IMR-90 (cell line): Measurements from ENCODE around the gene COIL. TPM values are rescaled to one million over a fixed set of nuclear protein-coding genes. Genes with fewer than 3 reads are reported as not detected.

Source experiments
- ATAC-seq: fragments of 200-7000 bp; cut with Tn5 transposase; 2 replicates; pipeline ENCODE4 v1.9.1; 2020; ENCODE audit warnings: low read depth, mild to moderate bottlenecking, moderate library complexity
- BruUV-seq: library from RNA; stranded (reverse); fragments of 400-500 nt; replicated peaks from 2 replicates; lab custom pipeline; 2021; lab: Mats Ljungman, UMichigan
- CTCF ChIA-PET: fragments of 300-600 bp; formaldehyde crosslinking; extraction: SDS; loops from one replicate; lab custom pipeline; 2021; ENCODE audit warnings: antibody characterized with exemption; lab: Yijun Ruan, JAX
- POLR2A ChIA-PET: fragments of 300-600 bp; sonication (Branson Sonifier 250); formaldehyde crosslinking; loops from one replicate; lab custom pipeline; 2022; ENCODE audit warnings: antibody characterized with exemption; ENCODE audit not compliant: unreplicated experiment; lab: Charles Lee
- DNase-seq: peaks from one replicate; pipeline ENCODE4 v3.0.0; 2013
- H2AFZ ChIP-seq: replicated peaks from 2 replicates; pipeline ENCODE3; 2013; ENCODE audit warnings: low read length, mild to moderate bottlenecking; ENCODE audit not compliant: poor library complexity
- H2AK5ac ChIP-seq: 2 replicates; pipeline ENCODE4 v1.6.1; 2013; ENCODE audit warnings: low read depth, low read length, inconsistent platforms
- H2AK9ac ChIP-seq: replicated peaks from 2 replicates; pipeline ENCODE3; 2013; ENCODE audit warnings: mild to moderate bottlenecking, low read depth, low read length, moderate library complexity; ENCODE audit not compliant: poor library complexity
- H2BK120ac ChIP-seq: 2 replicates; pipeline ENCODE4 v1.6.1; 2013; ENCODE audit warnings: low read depth, low read length, inconsistent platforms
- H2BK15ac ChIP-seq: 3 replicates; pipeline ENCODE4 v1.6.1; 2013; ENCODE audit warnings: low read depth, low read length, inconsistent platforms
- H2BK20ac ChIP-seq: 2 replicates; pipeline ENCODE4 v1.6.1; 2013; ENCODE audit warnings: low read depth, mild to moderate bottlenecking, inconsistent platforms, low read length, moderate library complexity
- H2BK5ac ChIP-seq: 2 replicates; pipeline ENCODE4 v1.6.1; 2013; ENCODE audit warnings: mild to moderate bottlenecking, low read depth, low read length, inconsistent platforms; ENCODE audit not compliant: poor library complexity, severe bottlenecking
- H3K14ac ChIP-seq: replicated peaks from 2 replicates; pipeline ENCODE4 v1.6.1; 2013; ENCODE audit warnings: low read depth, low read length, inconsistent platforms
- H3K18ac ChIP-seq: 2 replicates; pipeline ENCODE4 v1.6.1; 2013; ENCODE audit warnings: low read depth, low read length, control low read depth
- H3K23ac ChIP-seq: 2 replicates; pipeline ENCODE4 v1.6.1; 2013; ENCODE audit warnings: low read depth, low read length, inconsistent platforms
- H3K27ac ChIP-seq: 2 replicates; pipeline ENCODE4 v1.5.1; 2013; ENCODE audit warnings: mild to moderate bottlenecking, control low read depth, low read length; ENCODE audit not compliant: insufficient read depth
- H3K27me3 ChIP-seq: 2 replicates; pipeline ENCODE4 v1.6.1; 2013; ENCODE audit warnings: low read length; ENCODE audit not compliant: control insufficient read depth, insufficient read depth
- H3K36me3 ChIP-seq: 2 replicates; pipeline ENCODE4 v1.6.1; 2013; ENCODE audit warnings: low read length, mixed read lengths; ENCODE audit not compliant: control insufficient read depth, insufficient read depth
- H3K4ac ChIP-seq: 2 replicates; pipeline ENCODE4 v1.6.1; 2013; ENCODE audit warnings: low read depth, low read length, inconsistent platforms
- H3K4me1 ChIP-seq: 2 replicates; pipeline ENCODE4 v1.6.1; 2013; ENCODE audit warnings: low read length, mixed read lengths; ENCODE audit not compliant: control insufficient read depth, insufficient read depth
- H3K4me2 ChIP-seq: 2 replicates; pipeline ENCODE4 v1.6.1; 2013; ENCODE audit warnings: low read depth, mild to moderate bottlenecking, control low read depth, low read length, moderate library complexity
- H3K4me3 ChIP-seq: 2 replicates; pipeline ENCODE4 v1.5.1; 2013; ENCODE audit warnings: low read depth, mild to moderate bottlenecking, control low read depth, low read length, moderate library complexity; ENCODE audit not compliant: insufficient read depth
- H3K56ac ChIP-seq: 2 replicates; pipeline ENCODE4 v1.6.1; 2013; ENCODE audit warnings: low read length, inconsistent platforms; ENCODE audit not compliant: insufficient read depth; ENCODE audit errors: extremely low read depth
- H3K79me1 ChIP-seq, 2 experiments: 2 replicates each; pipeline ENCODE4 v1.6.1; 2013; ENCODE audit warnings: low read length in 2 of 2, inconsistent platforms in 1 of 2, low read depth in 1 of 2
- H3K9ac ChIP-seq: 2 replicates; pipeline ENCODE4 v1.6.1; 2013; ENCODE audit warnings: low read depth, low read length, control low read depth
- H3K9me1 ChIP-seq: 2 replicates; pipeline ENCODE4 v1.6.1; 2013; ENCODE audit warnings: low read length, inconsistent platforms; ENCODE audit not compliant: insufficient read depth
- H3K9me3 ChIP-seq: 2 replicates; pipeline ENCODE4 v1.6.1; 2013; ENCODE audit warnings: low read length; ENCODE audit not compliant: control insufficient read depth, insufficient read depth
- H4K20me1 ChIP-seq: 2 replicates; pipeline ENCODE4 v1.6.1; 2013; ENCODE audit warnings: low read length, inconsistent platforms; ENCODE audit not compliant: insufficient read depth
- H4K5ac ChIP-seq: 2 replicates; pipeline ENCODE4 v1.6.1; 2013; ENCODE audit warnings: mild to moderate bottlenecking, low read depth, low read length, control low read depth
- H4K8ac ChIP-seq, 2 experiments: 2 replicates each; pipeline ENCODE4 v1.6.1; 2013; ENCODE audit warnings: low read depth in 2 of 2, low read length in 2 of 2, control low read depth in 1 of 2, inconsistent platforms in 1 of 2
- H4K91ac ChIP-seq: 2 replicates; pipeline ENCODE4 v1.6.1; 2013; ENCODE audit warnings: low read depth, low read length, inconsistent platforms; ENCODE audit not compliant: insufficient read depth
- BHLHE40 ChIP-seq: fragments of 150-350 bp; IDR thresholded peaks from 2 replicates; pipeline ENCODE4 v1.6.1; 2016; ENCODE audit warnings: mild to moderate bottlenecking, low read depth, low read length
- CEBPB ChIP-seq: IDR thresholded peaks from 2 replicates; pipeline ENCODE4 v1.6.1; 2012; ENCODE audit warnings: low read depth, low read length, improper control_type of control experiment
- NFE2L2 ChIP-seq: fragments of 150-350 bp; IDR thresholded peaks from 2 replicates; pipeline ENCODE4 v1.6.1; 2016; ENCODE audit warnings: low read depth, mild to moderate bottlenecking, low read length
- POLR2A ChIP-seq: IDR thresholded peaks from 2 replicates; pipeline ENCODE4 v1.6.1; 2012; ENCODE audit warnings: mild to moderate bottlenecking, low read depth, low read length
- RCOR1 ChIP-seq: IDR thresholded peaks from 2 replicates; pipeline ENCODE4 v1.6.1; 2012; ENCODE audit warnings: mild to moderate bottlenecking, low read length, improper control_type of control experiment; ENCODE audit not compliant: insufficient replicate concordance
- WGBS, 2 experiments: methylation state at CpG; one replicate each; pipeline versions ENCODE4 v1.1.5 to v1.1.7; 2013; ENCODE audit warnings: missing lambda C conversion rate in 2 of 2; ENCODE audit not compliant: insufficient read length in 1 of 2; ENCODE audit errors: extremely low coverage in 2 of 2; 5-methylcytosine and 5-hydroxymethylcytosine counted together
- dilution Hi-C: fragments of 300-500 bp; cut with HindIII; formaldehyde crosslinking; loops from one replicate; pipeline ENCODE4 v1.14.3; 2018; ENCODE audit warnings: low sequenced_read_pairs; ENCODE audit not compliant: unreplicated experiment
- in situ Hi-C: fragments of 300-500 bp; cut with MboI; formaldehyde crosslinking; loops from 3 replicates; pipeline ENCODE4 v1.14.3; 2019; ENCODE audit warnings: low sequenced_read_pairs, inconsistent platforms, mixed read lengths
- intact Hi-C: fragments of 100-400 bp; cut with micrococcal nuclease; formaldehyde crosslinking; loops from 2 replicates; pipeline ENCODE4 v1.10.0; 2022
- polyA plus RNA-seq, 3 experiments: library from polyadenylated mRNA; depleted of rRNA; stranded (reverse); fragments of >200 nt; gene quantifications; 2 replicates each; pipeline ENCODE4 v1.2.3, GENCODE V29; 2012; ENCODE audit warnings: low replicate concordance in 1 of 3
- total RNA-seq: library from RNA; depleted of rRNA; stranded (reverse); fragments of >200 nt; gene quantifications from 2 replicates; pipeline ENCODE4 v1.2.3, GENCODE V29; 2012
- TF ChIP-seq, protein P1 (sequence below): conservative IDR thresholded peaks from 2 replicates; pipeline ENCODE4 v1.5.1; 2012; ENCODE audit warnings: mild to moderate bottlenecking, low read depth, low read length, improper control_type of control experiment
- TF ChIP-seq, protein P2 (sequence below): fragments of 150-350 bp; IDR thresholded peaks from 2 replicates; pipeline ENCODE4 v1.6.1; 2016; ENCODE audit warnings: low read depth, mild to moderate bottlenecking, low read length, moderate library complexity, borderline replicate concordance

Gene COIL
- total and polyA plus RNA-seq, 2 of the 4 experiments (the other 2 are of a cell fraction) = 5.2 to 13.3 TPM

DNA sequence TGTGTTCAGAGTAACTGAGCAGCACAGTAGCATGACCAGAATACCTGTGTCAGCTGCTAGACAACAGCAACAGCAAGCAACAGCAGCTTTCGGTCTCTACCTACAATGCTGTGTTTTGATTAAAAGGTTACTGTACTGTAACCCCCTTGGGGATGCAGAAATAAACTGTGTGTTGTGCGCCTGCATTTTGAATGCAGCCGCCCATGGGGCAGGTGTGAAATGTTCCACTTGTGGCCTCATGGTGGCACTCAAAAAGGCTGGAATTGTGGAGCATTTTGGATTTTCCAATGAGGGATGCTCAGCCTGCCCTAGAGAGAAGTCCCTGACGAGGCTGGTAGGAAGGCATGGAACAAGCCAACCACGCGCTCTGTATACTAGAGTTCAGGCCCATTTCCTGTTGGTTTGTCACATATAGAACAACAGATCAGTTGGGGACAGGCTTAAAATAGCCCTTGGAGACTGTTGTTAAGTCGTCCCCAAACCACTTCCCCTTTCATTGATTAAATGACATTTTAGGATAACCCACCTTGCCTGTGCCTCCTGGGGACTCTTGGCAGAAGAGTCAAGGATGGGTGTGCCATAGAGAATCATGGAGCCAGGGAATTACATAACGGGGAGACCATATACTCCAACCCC lies 44.2 kb upstream of the COIL start:
- 94% methylated on average over 3 of the region's 8 CpGs; no CpG with 5 or more reads in 1 of the 2 experiments for WGBS, 2 experiments

More for the DNA sequence above, 44.2 kb upstream of the COIL start:
- BruUV-seq = no TSS peak
- ATAC-seq = no peak
- ChIA-PET CTCF (no interaction called here), POLR2A (no interaction called here)
- DNase-seq = no peak
- Histone ChIP-seq H2BK120ac (no peak overlapping the region), H2AK9ac (no peak overlapping the region), H3K9me1 (0 out of 2 replicates have a peak, but pooled peaks cover 3% of the 10 kb centered on the region), H2BK15ac (no peak overlapping the region), H3K9ac (no peak overlapping the region), H3K14ac (no peak overlapping the region), H3K4me2 (no peak overlapping the region), H2AFZ (no peak overlapping the region), H4K91ac (no peak overlapping the region), H3K4ac (no peak overlapping the region), H3K18ac (no peak overlapping the region), H3K4me1 (no peaks in the 10 kb centered on the region), H2BK20ac (no peak overlapping the region), H3K4me3 (no peak overlapping the region), H3K79me1 (no peaks in the 10 kb centered on the region), H4K8ac (no peak overlapping the region), H3K23ac (no peak overlapping the region), H4K5ac (no peak overlapping the region), H3K27ac (no peak overlapping the region), H2BK5ac (no peak overlapping the region), H3K56ac (no peak overlapping the region), H3K36me3 (0 out of 2 replicates have a peak, but pooled peaks cover 3% of the 10 kb centered on the region), H3K27me3 (peaks cover 2% of the 10 kb centered on the region; the same call in 1 of the 2 replicates), H3K9me3 (no peaks in the 10 kb centered on the region), H2AK5ac (no peak overlapping the region), H4K20me1 (no peaks in the 10 kb centered on the region)
- dilution Hi-C loops = no loop called here
- in situ Hi-C loops = no loop called here
- intact Hi-C loops = no loop called here
- no peak for TF ChIP-seq NFE2L2
- TF ChIP-seq, protein P1, sequence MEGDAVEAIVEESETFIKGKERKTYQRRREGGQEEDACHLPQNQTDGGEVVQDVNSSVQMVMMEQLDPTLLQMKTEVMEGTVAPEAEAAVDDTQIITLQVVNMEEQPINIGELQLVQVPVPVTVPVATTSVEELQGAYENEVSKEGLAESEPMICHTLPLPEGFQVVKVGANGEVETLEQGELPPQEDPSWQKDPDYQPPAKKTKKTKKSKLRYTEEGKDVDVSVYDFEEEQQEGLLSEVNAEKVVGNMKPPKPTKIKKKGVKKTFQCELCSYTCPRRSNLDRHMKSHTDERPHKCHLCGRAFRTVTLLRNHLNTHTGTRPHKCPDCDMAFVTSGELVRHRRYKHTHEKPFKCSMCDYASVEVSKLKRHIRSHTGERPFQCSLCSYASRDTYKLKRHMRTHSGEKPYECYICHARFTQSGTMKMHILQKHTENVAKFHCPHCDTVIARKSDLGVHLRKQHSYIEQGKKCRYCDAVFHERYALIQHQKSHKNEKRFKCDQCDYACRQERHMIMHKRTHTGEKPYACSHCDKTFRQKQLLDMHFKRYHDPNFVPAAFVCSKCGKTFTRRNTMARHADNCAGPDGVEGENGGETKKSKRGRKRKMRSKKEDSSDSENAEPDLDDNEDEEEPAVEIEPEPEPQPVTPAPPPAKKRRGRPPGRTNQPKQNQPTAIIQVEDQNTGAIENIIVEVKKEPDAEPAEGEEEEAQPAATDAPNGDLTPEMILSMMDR = no peak
- no peak for TF ChIP-seq CEBPB
- no peak for TF ChIP-seq RCOR1
- TF ChIP-seq BHLHE40 = no peak
- TF ChIP-seq POLR2A = no peak
- TF ChIP-seq, protein P2, sequence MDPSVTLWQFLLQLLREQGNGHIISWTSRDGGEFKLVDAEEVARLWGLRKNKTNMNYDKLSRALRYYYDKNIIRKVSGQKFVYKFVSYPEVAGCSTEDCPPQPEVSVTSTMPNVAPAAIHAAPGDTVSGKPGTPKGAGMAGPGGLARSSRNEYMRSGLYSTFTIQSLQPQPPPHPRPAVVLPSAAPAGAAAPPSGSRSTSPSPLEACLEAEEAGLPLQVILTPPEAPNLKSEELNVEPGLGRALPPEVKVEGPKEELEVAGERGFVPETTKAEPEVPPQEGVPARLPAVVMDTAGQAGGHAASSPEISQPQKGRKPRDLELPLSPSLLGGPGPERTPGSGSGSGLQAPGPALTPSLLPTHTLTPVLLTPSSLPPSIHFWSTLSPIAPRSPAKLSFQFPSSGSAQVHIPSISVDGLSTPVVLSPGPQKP = no peak
